ENCODE results near the gene PDZD2. TPM values are rescaled to one million over a fixed set of nuclear protein-coding genes. Genes with fewer than 3 reads are reported as not detected.
A peak's percentile ranks its signal among the peaks of the same experiment; 100 is the strongest.
"Not testable (repeated sequence)": the region's sequence is repeated elsewhere in the genome, so short reads cannot be mapped to it uniquely, and the experiment has no call there.

The PDZD2 gene
- total RNA-seq, 1 experiment from 2014 or later: not detected

GRCh38 chr5:31972558-31972957 lies 333.6 kb downstream of the PDZD2 start:
- H3K4me2 ChIP-seq: no peak overlapping the region
- H3F3A ChIP-seq (ENCODE audit: insufficient read depth, low read depth): no peaks in the 10 kb centered on the region
- no peak overlapping the region for H3K27ac ChIP-seq
- CTCF ChIA-PET: interaction anchor here (0.5 kb wide), 1 partner anchor 1034 kb away, joined by 6 read pairs; no protein-coding TSS in a partner anchor
- BruUV-seq (replicated peaks): no TSS peak
- H3K4me3 ChIP-seq: no peak overlapping the region
- peaks cover 90% of the 10 kb centered on the region for H3K27me3 ChIP-seq (ENCODE audit: insufficient read depth, low read depth)
- H3K79me2 ChIP-seq (ENCODE audit: low read depth): no peaks in the 10 kb centered on the region
- TF ChIP-seq EZH2 (IDR thresholded peaks at IDR 0.05; ENCODE audit: low read depth) (no peak), CTCF (conservative IDR thresholded peaks at IDR 0.05) (no peak)
- H4K20me1 ChIP-seq (ENCODE audit: insufficient read depth): no peaks in the 10 kb centered on the region
- no peaks in the 10 kb centered on the region for H3K9me3 ChIP-seq (ENCODE audit: insufficient read depth, low read depth)
- no peak overlapping the region for H2AFZ ChIP-seq
- intact Hi-C loops (cut with micrococcal nuclease; ENCODE audit: unreplicated experiment): no loop called here
- H3K36me3 ChIP-seq (ENCODE audit: low read depth): no peaks in the 10 kb centered on the region
- POLR2A ChIA-PET (ENCODE audit: unreplicated experiment): no interaction called here
- DNase-seq: no peak
- no peaks in the 10 kb centered on the region for H3K4me1 ChIP-seq (replicated peaks; ENCODE audit: insufficient read depth)
- H3K9me2 ChIP-seq (ENCODE audit: insufficient read depth): no peaks in the 10 kb centered on the region

- CTCF ChIA-PET; H3K27ac ChIP-seq; intact Hi-C loops (cut with micrococcal nuclease; ENCODE audit: unreplicated experiment); H3K9me3 ChIP-seq (ENCODE audit: insufficient read depth, low read depth); BruUV-seq (replicated peaks); H3K36me3 ChIP-seq (ENCODE audit: low read depth); H3K4me2 ChIP-seq; H3K4me3 ChIP-seq; H3K79me2 ChIP-seq (ENCODE audit: low read depth); H4K20me1 ChIP-seq (ENCODE audit: insufficient read depth); H2AFZ ChIP-seq; H3K4me1 ChIP-seq (replicated peaks; ENCODE audit: insufficient read depth); POLR2A ChIA-PET (ENCODE audit: unreplicated experiment); H3K9me2 ChIP-seq (ENCODE audit: insufficient read depth); H3F3A ChIP-seq (ENCODE audit: insufficient read depth, low read depth): not testable (repeated sequence)
- H3K27me3 ChIP-seq (ENCODE audit: insufficient read depth, low read depth): peaks cover 91% of the 10 kb centered on the region
- DNase-seq: peak in 1 of 2 experiments; percentile 8
Measured at GRCh38 chr5:31975189-31975612, 336.3 kb downstream of the PDZD2 start.

GRCh38 chr5:31976169-31976568 lies 337.2 kb downstream of the PDZD2 start:
- CTCF ChIA-PET: no interaction called here
- no peak overlapping the region for H3K4me2 ChIP-seq

More at GRCh38 chr5:31976169-31976568, 337.2 kb downstream of the PDZD2 start:
- Histone ChIP-seq H3K9me3 (ENCODE audit: insufficient read depth, low read depth) (no peaks in the 10 kb centered on the region), H3K27me3 (ENCODE audit: insufficient read depth, low read depth) (peaks cover 91% of the 10 kb centered on the region), H3K27ac (no peak overlapping the region), H3F3A (ENCODE audit: insufficient read depth, low read depth) (no peaks in the 10 kb centered on the region), H3K4me1 (replicated peaks; ENCODE audit: insufficient read depth) (no peaks in the 10 kb centered on the region), H2AFZ (no peak overlapping the region), H3K9me2 (ENCODE audit: insufficient read depth) (no peaks in the 10 kb centered on the region), H3K4me3 (no peak overlapping the region), H3K36me3 (ENCODE audit: low read depth) (no peaks in the 10 kb centered on the region), H3K79me2 (ENCODE audit: low read depth) (no peaks in the 10 kb centered on the region), H4K20me1 (ENCODE audit: insufficient read depth) (no peaks in the 10 kb centered on the region)
- POLR2A ChIA-PET (ENCODE audit: unreplicated experiment): no interaction called here
- DNase-seq: no peak
- intact Hi-C loops (cut with micrococcal nuclease; ENCODE audit: unreplicated experiment): no loop called here
- TF ChIP-seq CTCF (conservative IDR thresholded peaks at IDR 0.05) (no peak), EZH2 (IDR thresholded peaks at IDR 0.05; ENCODE audit: low read depth) (no peak)
- no TSS peak for BruUV-seq (replicated peaks)

All from PC-9 (cell line).